ENCODE results near the gene PTCD2.
A peak's percentile ranks its signal among the peaks of the same experiment; 100 is the strongest.
"Not testable (repeated sequence)": the region's sequence is repeated elsewhere in the genome, so short reads cannot be mapped to it uniquely, and the experiment has no call there.

Gene PTCD2

DNA sequence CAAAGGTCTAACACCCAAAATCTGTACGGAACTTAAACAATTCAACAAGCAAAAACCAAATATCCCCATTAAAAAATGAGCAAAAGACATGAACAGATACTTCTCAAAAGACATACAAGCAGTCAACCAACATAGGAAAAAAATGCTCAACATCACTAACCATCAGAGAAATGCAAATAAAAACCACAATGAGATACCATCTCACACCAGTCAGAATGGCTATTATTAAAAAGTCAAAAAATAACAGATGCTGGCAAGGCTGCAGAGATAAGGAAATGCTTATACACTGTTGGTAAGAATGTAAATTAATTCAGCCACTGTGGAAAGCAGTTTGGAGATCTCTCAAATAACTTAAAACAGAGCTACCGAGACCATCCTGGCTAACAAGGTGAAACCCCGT, 22.0 kb upstream of the PTCD2 start:
- DNase-seq, result peak; percentile 36

- DNase-seq, result no peak
Observed at GRCh38 chr5:72298711-72299110, 21.5 kb upstream of the PTCD2 start.

DNA sequence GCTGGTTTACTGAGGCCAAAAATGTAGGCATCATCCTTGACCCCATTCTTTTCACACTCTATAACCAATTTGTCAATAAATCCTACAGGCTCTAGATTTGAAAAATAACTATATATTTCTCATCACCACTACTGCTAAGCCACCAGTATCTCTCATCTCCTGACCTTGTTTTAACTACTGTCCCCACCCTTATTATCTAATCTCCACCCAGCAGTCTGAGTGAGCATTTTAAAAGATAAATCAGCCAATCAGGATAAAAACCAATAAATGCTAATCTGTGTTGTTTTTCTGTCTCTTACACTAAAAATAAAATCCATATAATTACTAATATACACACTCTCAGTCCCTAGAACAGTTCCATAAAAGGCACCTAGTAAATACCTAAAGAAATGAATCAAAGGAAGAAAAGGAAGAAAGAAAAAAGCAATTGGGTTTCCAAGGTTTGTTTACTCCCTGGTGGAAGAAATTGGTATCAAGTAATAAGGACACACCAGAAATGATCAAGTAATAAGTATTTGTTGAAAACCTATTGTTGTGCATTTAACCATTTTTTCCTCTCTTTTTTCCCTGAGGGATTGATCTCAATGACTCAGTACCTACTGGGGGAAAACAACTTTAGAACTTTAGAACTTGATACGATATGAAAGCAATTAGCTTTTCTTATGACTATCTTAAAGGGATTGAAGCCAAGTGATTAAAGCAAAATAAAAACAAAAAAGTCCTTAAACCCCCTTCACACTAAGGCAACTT, 19.4 kb upstream of the PTCD2 start:
- peak; percentile 7 for DNase-seq

DNA sequence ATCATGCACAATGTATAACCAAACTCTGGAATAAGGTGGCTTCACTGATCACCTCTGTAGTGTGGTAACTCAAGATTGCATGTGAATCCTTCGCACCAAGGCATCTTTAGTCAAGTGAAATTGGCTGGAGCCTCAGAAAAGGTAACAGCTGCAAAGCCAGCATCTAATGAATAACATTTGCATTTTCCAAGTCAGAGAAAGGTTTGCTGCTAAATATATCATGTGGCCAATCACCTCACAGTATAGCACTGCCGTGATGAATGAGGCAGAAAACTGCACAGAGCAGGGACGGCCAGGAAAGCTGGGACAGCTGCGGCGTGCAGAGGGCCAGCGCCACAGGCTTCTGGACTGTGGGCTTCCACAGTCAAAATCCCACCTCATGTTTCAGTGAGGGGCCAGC, 18.6 kb upstream of the PTCD2 start:
- DNase-seq, result no peak

DNA sequence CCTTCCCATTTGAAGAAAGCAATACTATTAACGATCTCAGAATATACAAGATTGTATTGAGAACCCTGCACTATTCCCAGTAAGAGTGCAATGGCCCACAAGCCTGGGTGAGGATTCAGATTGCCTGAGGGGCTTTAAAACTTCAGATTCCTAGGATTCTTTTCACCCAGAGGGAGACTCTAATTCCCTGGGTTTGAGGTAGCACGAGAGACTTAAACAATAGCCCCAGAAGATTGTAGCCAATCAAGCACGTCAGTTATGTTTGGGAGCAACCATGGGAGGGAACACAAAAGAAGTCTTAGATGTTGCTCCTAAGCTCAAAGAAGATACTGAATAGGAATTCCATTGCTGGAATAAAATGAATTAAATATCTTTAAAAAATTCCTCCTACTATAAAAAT, 18.0 kb upstream of the PTCD2 start:
- DNase-seq, result peak; percentile 21

GRCh38 chr5:72305194-72306142, 14.7 kb upstream of the PTCD2 start:
- DNase-seq, result no peak

- DNase-seq, result no peak
Observed at GRCh38 chr5:72307573-72307967, 12.6 kb upstream of the PTCD2 start.

GRCh38 chr5:72307968-72308852, 12.0 kb upstream of the PTCD2 start:
- peak; percentile 98 for DNase-seq

- no peak for DNase-seq
Observed at GRCh38 chr5:72308853-72309191, 11.4 kb upstream of the PTCD2 start.

DNA sequence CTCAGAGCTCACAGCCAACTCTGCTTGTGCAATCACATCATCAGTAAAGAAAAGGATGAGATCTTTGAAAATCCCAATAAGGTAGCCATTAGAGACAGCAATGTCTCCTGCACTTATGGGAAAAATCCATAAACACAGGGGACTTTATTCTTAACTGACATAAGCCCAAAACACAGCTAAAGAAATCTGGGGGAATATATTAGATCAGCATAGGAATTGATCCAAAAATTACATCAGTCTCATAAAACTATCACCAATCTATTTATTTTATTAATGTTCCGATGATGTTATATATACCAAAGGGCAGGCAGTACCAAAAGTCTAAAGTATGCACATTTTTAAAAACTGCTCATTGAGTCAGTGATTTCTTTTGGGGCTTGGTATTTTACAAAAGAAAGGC, 7.0 kb upstream of the PTCD2 start:
- DNase-seq, result no peak

DNA sequence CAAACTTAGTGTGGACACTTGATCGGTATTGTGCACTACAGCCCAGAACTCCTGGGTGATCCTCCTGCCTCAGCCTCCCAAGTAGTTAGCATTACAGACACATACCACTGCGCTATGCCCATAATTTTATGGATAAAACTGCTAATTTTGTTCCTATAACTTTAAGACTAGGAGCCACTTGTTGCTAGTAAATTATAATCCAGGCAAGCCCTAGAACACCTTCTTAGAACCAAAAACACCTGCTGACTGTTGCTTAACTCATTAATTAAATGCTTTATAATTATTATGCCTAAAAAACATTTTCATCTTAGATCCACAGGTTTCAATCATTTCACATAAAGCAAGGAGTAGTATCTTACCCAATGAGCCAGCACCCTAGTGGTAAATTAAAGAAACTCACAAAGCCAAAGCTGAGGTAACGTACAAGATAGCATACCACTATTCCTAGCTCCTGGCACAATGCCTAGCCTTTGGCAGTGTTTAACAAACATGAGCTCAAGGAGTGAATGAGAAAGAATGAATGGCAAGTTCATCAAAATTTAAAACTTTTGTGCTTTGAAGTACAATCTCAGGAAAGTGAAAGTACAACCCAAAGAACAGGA, 5.5 kb upstream of the PTCD2 start:
- peak; percentile 49 for DNase-seq

DNA sequence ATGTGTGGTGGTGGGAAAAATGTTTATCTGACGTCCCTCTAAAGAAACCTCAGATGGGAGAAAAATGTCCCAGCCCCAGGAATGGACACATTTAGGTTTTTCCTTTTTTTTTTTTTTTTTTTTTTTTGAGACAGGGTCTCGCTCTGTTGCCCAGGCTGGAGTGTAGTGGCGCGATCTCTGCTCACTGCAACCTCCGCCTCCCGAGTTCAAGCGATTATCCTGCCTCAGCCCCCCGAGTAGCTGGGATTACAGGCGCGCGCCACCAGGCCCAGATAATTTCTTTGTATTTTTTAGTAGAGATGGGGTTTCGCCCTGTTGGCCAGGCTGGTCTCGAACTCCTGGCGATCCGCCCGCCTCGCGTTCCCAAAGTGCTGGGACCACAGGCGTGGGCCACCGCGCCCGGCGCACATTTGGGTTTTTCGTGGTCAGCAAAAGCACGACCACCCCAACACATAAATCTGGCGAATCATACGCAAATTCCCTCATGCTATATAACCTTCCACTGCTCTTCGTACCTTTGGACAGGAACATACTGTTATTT, 668 bp upstream of the PTCD2 start:
- DNase-seq, result not testable (repeated sequence)

DNA sequence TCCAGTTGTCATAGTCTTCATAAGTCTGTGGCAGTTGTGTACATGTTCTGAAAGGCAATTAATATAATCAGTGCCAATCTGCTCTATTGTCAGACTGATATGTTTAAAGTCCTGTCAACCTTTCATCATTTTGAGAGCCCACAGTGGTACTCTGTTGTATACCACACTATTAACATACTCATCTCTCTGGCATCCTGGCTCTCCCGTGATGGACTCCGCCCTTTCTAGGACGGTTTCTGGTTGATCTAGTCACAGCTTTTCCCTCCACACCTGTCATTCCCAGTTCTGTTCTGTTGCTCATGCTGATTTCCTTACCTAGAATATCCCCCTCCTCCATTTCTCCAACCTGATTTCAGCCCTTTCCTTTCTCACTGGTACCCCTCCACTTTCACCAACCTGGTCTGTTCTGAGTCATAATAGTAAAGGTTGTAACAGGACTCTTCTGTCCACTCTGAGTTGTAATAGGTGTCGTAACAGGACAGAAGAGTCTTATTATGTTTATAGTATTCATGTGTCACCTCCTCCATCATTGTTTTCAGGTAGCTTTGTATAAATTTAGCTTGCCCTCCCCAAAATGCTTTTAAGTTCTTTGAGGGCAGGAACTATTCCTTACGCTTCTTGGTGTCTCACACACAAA, 4.1 kb downstream of the PTCD2 start:
- DNase-seq, result peak; percentile 12

DNA sequence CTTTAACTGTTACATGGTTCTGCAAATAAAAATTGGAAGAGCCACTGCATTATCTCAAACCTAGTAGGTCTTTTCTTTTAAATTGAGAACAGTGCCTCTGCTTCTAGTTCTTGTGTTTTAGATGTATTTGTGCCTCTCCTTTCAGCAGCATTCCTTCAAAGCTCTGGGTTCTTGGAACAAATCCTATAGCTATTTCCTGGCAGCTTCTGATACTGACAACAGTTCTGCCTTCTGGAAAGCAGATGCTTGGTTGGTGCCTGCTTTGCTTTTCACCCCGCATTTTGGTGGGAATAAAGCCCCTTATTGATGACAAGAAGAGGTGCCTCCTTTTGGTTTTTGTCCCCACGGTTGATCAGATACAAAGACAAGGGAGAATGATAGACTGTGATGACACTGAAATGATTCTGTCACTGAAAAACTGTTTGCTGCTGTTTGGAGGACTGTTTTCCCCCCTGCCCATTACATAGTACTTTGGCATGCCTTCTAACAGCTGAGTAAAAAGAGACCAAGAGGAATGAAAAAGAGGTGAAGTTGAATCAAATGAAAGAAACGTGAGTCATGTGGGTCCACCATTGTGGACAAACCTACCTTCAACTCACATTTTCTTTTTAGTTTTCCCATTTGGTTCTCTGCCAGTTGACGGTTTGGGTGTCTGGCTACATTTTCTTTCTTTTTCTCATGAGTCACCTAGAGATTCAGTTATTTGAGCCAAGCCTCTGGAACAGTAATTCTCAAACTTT, 5.6 kb downstream of the PTCD2 start:
- DNase-seq, result peak; percentile 53

GRCh38 chr5:72326306-72326649, 6.1 kb downstream of the PTCD2 start:
- no peak for DNase-seq

DNA sequence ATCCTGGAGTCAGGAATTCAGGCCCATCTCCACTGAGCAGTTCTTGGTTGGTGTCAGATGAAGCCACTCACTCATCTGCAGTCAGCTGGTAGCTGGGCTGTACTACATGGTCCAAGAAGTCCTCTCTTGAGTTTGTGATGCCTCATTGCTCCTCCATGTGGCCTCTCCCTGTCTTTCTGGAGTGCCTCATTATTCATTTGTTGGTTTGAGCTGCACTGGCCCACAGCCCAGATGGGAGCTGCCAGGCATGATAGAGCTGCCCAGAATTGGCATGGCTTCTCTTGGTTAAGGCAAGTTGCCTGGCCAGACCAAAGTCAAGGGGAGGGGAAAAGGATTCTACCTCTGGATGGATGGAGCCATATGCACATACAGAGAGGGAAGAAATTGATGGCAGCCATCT, 8.0 kb downstream of the PTCD2 start:
- peak; percentile 17 for DNase-seq

DNA sequence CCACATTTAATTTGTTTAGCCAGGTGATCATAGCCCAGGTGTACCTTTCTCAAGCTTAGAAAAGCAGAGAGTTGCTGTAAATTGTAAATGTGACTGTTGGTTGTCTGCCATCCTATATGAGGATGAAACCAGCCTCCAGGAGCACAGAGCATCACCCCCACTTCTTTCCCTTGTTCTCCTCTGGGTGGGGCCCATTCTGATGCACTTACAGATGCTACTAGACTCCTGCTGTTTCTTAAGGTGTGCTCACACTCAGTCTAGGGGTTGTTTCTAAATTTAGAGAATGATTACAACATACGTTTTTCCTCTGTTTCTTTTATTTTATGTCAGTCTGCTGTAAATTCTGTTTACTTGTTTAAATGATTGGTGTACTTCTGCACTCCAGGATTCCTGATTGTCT, 10.5 kb downstream of the PTCD2 start:
- DNase-seq, result no peak

- no peak for DNase-seq
Observed at GRCh38 chr5:72337159-72337558, 17.0 kb downstream of the PTCD2 start.

DNA sequence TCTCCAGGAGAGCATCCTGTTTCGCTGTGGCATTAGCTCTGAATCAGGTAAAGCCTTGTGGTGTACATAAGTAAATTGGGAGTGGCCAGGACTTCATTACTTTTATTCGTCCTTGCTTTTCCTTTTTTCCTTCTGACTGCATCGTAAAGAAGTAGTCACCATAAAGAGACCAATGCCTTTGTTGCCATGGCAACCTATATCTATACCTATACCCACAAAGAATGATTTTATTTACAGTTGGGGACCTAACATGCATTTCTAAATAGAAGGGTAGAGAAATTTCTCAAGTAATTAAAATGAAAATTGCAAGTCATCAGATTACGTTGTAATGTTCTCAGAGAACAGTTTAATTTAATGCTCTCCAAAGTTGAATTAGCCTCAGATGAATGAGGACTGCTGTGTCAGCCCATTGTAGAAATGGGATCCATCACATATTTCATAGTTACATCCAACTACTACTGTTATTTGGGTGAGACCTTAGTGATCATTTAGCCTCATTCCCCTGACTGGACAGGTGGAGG, 18.6 kb downstream of the PTCD2 start:
- no peak for DNase-seq

DNA sequence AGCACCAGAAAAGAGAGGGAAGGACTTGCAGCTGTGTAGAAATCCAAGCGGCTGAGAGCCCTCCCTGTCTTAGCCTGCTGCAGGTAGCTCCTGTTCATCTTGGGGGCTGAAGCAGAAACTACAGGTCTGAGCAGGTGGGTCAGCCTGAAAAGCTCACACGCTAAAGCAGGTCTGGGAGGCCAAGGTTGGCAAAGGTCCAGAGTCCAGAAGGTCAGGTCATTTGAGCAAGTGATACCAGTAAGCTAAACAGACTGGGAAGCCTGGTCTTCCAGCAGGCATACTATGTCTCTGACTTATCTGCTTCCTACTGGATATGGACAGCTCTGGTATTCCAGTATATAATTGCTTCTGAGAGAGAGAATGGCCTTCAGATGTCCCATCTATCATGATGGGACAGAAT, 26.2 kb downstream of the PTCD2 start:
- DNase-seq, result no peak

GRCh38 chr5:72347801-72348308, 27.7 kb downstream of the PTCD2 start:
- peak; percentile 94 for DNase-seq

Measured in fibroblast of skin of back (primary cell).